Tibial nerve (tissue), 4 donors: Measurements from ENCODE around the gene GALNTL6. TPM values are rescaled to one million over a fixed set of nuclear protein-coding genes. Genes with fewer than 3 reads are reported as not detected.

Experiments used
- DNase-seq, 2 donors: peaks; one replicate each; pipeline ENCODE4 v3.0.0-alpha.2; 2019; ENCODE audit warnings: low spot score in 2 of 2
- H3K27ac ChIP-seq, 4 donors: fragments of 200-600 bp; sonication (generic) in 3 of 4; one replicate each; pipeline ENCODE4 v1.5.1; 2017 to 2019; ENCODE audit warnings: mild to moderate bottlenecking in 1 of 4
- H3K27me3 ChIP-seq, 2 donors: fragments of 200-600 bp; sonication (generic) in 1 of 2; one replicate each; pipeline versions ENCODE4 v1.5.1 to v1.6.0; 2017 to 2019
- H3K36me3 ChIP-seq, 3 donors: fragments of 200-600 bp; sonication (generic); one replicate each; pipeline ENCODE4 v1.5.1; 2018 to 2019
- H3K4me1 ChIP-seq, 4 donors: fragments of 200-600 bp; sonication (generic) in 3 of 4; one replicate each; pipeline ENCODE4 v1.5.1; 2017 to 2019
- H3K4me3 ChIP-seq, 4 donors: fragments of 200-600 bp; sonication (generic) in 3 of 4; one replicate each; pipeline ENCODE4 v1.5.1; 2017 to 2019; ENCODE audit warnings: mild to moderate bottlenecking in 1 of 4, moderate library complexity in 1 of 4
- H3K9me3 ChIP-seq, 4 donors: fragments of 200-600 bp; sonication (generic) in 3 of 4; one replicate each; pipeline ENCODE4 v1.5.1; 2017 to 2019
- EP300 ChIP-seq, 2 donors: sonication (generic); formaldehyde crosslinking; IDR thresholded peaks; one replicate each; pipeline ENCODE4 v1.6.1; 2017; ENCODE audit warnings: antibody characterized with exemption in 2 of 2, mild to moderate bottlenecking in 1 of 2
- POLR2A ChIP-seq, 2 donors: fragments of 450-650 bp; IDR thresholded peaks; one replicate each; pipeline ENCODE4 v1.6.1; 2017; ENCODE audit warnings: antibody characterized with exemption in 2 of 2, mild to moderate bottlenecking in 2 of 2, moderate library complexity in 2 of 2
- WGBS, 2 donors: methylation state at CpG; one replicate each; pipeline ENCODE4 v1.1.5; 2018; 5-methylcytosine and 5-hydroxymethylcytosine counted together
- total RNA-seq, 4 donors: library from RNA; depleted of rRNA; stranded (reverse); fragments of >200 nt; gene quantifications; one replicate each; pipeline ENCODE4 v1.1.0, GENCODE V29; 2016
- TF ChIP-seq, protein P1 (sequence below), 5 experiments: fragments of 200-600 bp in 3 of 5; fragments of 450-650 bp in 2 of 5; sonication (generic) in 3 of 5; IDR thresholded peaks; one replicate each; pipeline ENCODE4 v1.5.1; 2016 to 2019; ENCODE audit warnings: antibody characterized with exemption in 5 of 5, mild to moderate bottlenecking in 3 of 5, moderate library complexity in 2 of 5

The GALNTL6 gene
- total RNA-seq, 4 donors from 2014 or later = not detected

DNA sequence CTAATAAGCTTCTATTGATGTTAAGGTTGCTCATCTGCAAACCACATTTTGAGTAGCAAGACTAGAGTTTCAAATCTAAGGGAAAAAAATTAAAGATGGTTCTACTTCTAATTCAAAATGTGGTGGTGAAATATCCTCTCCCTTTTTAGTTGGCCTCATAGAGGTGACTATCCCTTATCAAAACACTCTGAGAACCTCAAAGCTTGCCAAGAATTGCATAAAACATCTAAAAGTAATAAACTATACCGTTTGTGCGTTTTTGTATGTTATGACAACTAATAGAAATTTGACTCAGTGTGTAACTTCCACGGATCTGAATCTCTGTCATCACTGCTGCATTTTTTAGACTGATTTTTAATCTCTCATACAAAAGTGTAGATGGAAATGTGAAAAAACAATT, 682.6 kb downstream of the GALNTL6 start:
- Histone ChIP-seq H3K4me3 (no peak overlapping the region), H3K36me3 (no peaks in the 10 kb centered on the region), H3K9me3 (no peaks in the 10 kb centered on the region), H3K27me3 (no peaks in the 10 kb centered on the region), H3K4me1 (no peaks in the 10 kb centered on the region), H3K27ac (no peak overlapping the region)
- TF ChIP-seq EP300 (IDR thresholded peaks at IDR 0.05) = no peak
- TF ChIP-seq, protein P1, sequence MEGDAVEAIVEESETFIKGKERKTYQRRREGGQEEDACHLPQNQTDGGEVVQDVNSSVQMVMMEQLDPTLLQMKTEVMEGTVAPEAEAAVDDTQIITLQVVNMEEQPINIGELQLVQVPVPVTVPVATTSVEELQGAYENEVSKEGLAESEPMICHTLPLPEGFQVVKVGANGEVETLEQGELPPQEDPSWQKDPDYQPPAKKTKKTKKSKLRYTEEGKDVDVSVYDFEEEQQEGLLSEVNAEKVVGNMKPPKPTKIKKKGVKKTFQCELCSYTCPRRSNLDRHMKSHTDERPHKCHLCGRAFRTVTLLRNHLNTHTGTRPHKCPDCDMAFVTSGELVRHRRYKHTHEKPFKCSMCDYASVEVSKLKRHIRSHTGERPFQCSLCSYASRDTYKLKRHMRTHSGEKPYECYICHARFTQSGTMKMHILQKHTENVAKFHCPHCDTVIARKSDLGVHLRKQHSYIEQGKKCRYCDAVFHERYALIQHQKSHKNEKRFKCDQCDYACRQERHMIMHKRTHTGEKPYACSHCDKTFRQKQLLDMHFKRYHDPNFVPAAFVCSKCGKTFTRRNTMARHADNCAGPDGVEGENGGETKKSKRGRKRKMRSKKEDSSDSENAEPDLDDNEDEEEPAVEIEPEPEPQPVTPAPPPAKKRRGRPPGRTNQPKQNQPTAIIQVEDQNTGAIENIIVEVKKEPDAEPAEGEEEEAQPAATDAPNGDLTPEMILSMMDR (IDR thresholded peaks at IDR 0.05) = no peak
- no peak for TF ChIP-seq POLR2A (IDR thresholded peaks at IDR 0.05)
- WGBS, 2 donors = 54 to 58% methylated on average over 3 of the region's 3 CpGs
- no peak for DNase-seq

- H3K4me3 ChIP-seq = no peak overlapping the region
- no peaks in the 10 kb centered on the region for H3K4me1 ChIP-seq
- H3K9me3 ChIP-seq = no peaks in the 10 kb centered on the region
- no peak overlapping the region for H3K27ac ChIP-seq
- no peak for TF ChIP-seq EP300 (IDR thresholded peaks at IDR 0.05)
- TF ChIP-seq, protein P1 (IDR thresholded peaks at IDR 0.05) = no peak
- no peak for TF ChIP-seq POLR2A (IDR thresholded peaks at IDR 0.05)
- H3K36me3 ChIP-seq = no peaks in the 10 kb centered on the region
- no peaks in the 10 kb centered on the region for H3K27me3 ChIP-seq
- no peak for DNase-seq
Measured at GRCh38 chr4:172497321-172497720, 684.1 kb downstream of the GALNTL6 start.

DNA sequence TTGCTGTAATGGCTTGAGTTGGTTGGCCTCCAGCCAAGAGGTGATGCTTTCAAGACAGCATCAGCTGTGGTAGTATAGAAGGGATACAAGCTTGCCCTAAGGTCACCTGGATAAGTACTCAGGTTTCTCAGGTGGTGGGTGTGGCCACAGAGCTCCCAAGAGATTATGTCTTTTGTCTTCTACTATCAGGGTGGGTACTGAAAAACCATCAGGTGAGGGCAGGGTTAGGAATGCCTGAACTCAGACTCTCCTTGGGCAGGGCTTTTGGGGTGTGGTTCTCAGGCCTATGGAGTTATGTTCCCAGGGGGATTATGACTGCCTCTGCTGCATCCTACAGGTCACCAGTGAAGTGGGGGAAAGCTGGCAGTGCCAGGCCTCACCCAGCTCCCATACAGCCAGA, 700.8 kb downstream of the GALNTL6 start:
- TF ChIP-seq, protein P1 (IDR thresholded peaks at IDR 0.05) = no peak
- TF ChIP-seq EP300 (IDR thresholded peaks at IDR 0.05) (no peak), POLR2A (IDR thresholded peaks at IDR 0.05) (no peak)
- DNase-seq = no peak
- Histone ChIP-seq H3K4me3 (no peak overlapping the region), H3K36me3 (no peaks in the 10 kb centered on the region), H3K9me3 (no peaks in the 10 kb centered on the region), H3K27ac (no peak overlapping the region), H3K27me3 (no peaks in the 10 kb centered on the region), H3K4me1 (no peaks in the 10 kb centered on the region)

GRCh38 chr4:172514801-172515200, 701.6 kb downstream of the GALNTL6 start:
- Histone ChIP-seq H3K36me3 (no peaks in the 10 kb centered on the region), H3K4me3 (no peak overlapping the region), H3K27ac (no peak overlapping the region), H3K27me3 (no peaks in the 10 kb centered on the region), H3K9me3 (no peaks in the 10 kb centered on the region), H3K4me1 (no peaks in the 10 kb centered on the region)
- DNase-seq = no peak
- no peak for TF ChIP-seq EP300 (IDR thresholded peaks at IDR 0.05)
- TF ChIP-seq, protein P1 (IDR thresholded peaks at IDR 0.05) = no peak
- no peak for TF ChIP-seq POLR2A (IDR thresholded peaks at IDR 0.05)

DNA sequence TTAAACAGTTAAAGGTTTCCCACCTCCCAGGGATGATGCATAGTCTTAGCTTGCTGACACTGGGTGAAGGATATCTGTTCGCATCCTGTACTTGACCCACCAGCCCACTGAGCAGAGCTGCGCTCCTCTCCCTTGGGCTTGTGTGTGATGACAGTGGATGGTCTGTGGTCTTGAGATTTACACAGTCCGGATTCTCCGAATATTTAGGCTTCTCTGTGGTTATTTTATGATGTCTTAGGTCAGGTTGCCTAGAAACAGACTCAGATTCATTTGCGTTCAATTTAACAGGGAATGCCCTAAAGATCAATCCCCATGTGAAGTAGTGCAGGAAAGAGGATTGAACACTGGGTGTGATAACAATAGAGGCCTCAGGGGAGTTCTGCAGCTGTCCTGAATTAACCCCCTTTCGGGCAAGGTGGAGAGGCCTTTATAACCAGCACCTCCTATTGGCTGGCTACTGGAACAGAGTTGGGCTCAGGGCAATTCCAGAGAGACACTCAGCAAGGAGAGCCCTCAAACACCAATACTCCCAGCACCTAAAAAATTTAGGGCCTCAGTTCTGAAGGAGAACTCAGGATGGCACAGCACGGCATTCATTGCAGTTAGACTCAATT, 702.2 kb downstream of the GALNTL6 start:
- no peak overlapping the region for H3K4me3 ChIP-seq
- 51 to 65% methylated on average over 7 of the region's 7 CpGs for WGBS, 2 donors
- no peaks in the 10 kb centered on the region for H3K27me3 ChIP-seq
- no peak for TF ChIP-seq POLR2A (IDR thresholded peaks at IDR 0.05)
- no peak for TF ChIP-seq EP300 (IDR thresholded peaks at IDR 0.05)
- TF ChIP-seq, protein P1 (IDR thresholded peaks at IDR 0.05) = no peak
- H3K36me3 ChIP-seq = no peaks in the 10 kb centered on the region
- no peak for DNase-seq
- H3K27ac ChIP-seq = no peak overlapping the region
- H3K9me3 ChIP-seq = no peaks in the 10 kb centered on the region
- H3K4me1 ChIP-seq = no peaks in the 10 kb centered on the region
